ENCODE data around the gene GJD3.
"Not testable (repeated sequence)": the region's sequence is repeated elsewhere in the genome, so short reads cannot be mapped to it uniquely, and the experiment has no call there.

The GJD3 gene

DNA sequence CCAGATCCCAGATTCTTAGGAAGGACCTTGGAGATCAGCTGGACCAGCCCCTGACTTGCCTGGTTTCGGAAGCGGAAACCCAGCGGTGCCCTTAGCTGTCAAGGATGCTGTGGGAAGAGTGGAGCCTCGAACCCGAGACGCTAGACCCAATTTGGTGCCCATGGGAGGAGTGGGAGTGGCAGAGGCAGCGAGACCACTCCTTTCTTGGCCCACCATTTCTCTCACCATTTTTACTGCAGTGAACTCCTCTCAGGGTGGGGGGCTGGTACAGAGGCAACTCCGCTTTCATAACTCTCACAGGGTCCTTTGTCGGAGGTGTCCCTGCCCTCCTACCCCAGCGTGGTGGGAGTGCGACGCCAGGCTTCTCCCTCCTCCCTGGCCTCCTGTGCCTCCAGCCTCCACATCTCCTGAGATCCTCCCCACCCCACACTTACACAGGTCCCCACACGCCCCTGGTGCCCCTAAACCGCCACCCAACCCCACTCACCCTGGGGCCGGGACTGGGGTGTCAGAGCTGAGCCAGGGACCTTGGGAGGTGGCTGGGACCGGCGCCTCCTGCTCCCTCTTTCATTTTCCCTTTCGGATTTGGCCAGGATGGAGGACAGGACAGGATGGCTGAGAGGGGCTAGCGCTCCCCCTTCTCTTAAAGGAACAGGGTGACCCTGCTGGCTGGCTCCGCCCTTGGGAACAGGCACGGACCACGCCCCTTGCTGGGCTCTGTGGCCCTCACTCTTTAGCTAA, at the start of gene GJD3:
TSS of gene GJD3 (minus strand) at position 617 of the 741 bp plus-strand sequence. CDS start 922 bp downstream, outside the sequence.
- H3K4me3 Mint-ChIP-seq: peak within 1 kb of the TSS; percentile 68
- peaks cover 22% of the 10 kb centered on the region for H3K4me1 Mint-ChIP-seq

DNA sequence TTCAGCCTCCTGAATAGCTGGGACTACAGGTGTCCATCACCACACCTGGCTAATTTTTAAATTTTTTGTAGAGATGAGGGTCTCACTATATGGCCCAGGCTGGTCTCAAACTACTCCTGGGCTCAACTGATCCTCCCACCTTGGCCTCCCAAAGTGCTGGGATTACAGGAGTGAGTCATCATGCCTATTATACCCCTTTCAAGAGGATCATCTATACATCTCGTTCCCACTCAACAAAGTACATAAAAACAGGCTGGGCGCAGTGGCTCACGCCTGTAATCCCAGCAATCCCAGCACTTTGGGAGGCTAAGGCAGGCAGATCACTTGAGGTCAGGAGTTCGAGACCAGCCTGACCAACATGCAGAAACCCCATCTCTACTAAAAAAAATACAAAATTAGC, 49.8 kb upstream of the GJD3 start:
- peaks cover 87% of the 10 kb centered on the region for H3K36me3 Mint-ChIP-seq
- DNase-seq (ENCODE audit: low spot score in 2 of 2); ATAC-seq; H3K9me3 Mint-ChIP-seq; H3K4me3 Mint-ChIP-seq; H3K27ac Mint-ChIP-seq; H3K4me1 Mint-ChIP-seq: not testable (repeated sequence)

More for the DNA sequence above, at the start of gene GJD3:
- DNase-seq (ENCODE audit: low spot score in 2 of 2) (no peak), ATAC-seq (no peak)
- peaks cover 13% of the 10 kb centered on the region for H3K36me3 Mint-ChIP-seq
- H3K9me3 Mint-ChIP-seq: no peaks in the 10 kb centered on the region
- no peak within 1 kb of the TSS for H3K27ac Mint-ChIP-seq

DNA sequence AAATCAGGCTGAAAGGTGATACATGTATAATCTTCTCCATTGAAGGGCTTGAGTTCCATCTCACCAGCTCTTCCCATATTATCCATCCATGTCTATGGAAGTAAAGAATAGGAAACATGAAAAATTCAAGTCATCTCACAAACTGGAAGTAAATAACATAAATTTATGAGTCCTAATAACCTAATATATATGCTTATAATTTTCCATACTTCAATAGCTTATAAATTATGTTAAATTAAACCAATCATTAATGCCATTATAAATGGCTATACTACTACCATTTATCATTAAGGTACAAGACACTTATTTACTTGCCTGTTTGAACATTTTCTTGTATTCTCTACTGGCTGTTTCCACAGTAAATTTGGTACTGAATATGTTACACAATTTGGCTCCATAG, 48.3 kb upstream of the GJD3 start:
- H3K4me3 Mint-ChIP-seq: no peak overlapping the region
- ATAC-seq (no peak), DNase-seq (ENCODE audit: low spot score in 2 of 2) (no peak)
- H3K27ac Mint-ChIP-seq: no peak overlapping the region
- H3K36me3 Mint-ChIP-seq: peaks cover 99% of the 10 kb centered on the region
- H3K4me1 Mint-ChIP-seq: peaks cover 3% of the 10 kb centered on the region
- H3K9me3 Mint-ChIP-seq: no peaks in the 10 kb centered on the region

- H3K4me3 Mint-ChIP-seq: no peak overlapping the region
- peaks cover 99% of the 10 kb centered on the region for H3K36me3 Mint-ChIP-seq
- ATAC-seq (no peak), DNase-seq (ENCODE audit: low spot score in 2 of 2) (no peak)
- H3K27ac Mint-ChIP-seq: no peak overlapping the region
- no peaks in the 10 kb centered on the region for H3K9me3 Mint-ChIP-seq
- H3K4me1 Mint-ChIP-seq: no peaks in the 10 kb centered on the region
These were observed 47.3 kb upstream of the GJD3 start for GRCh38 chr17:40411821-40412220.

DNA sequence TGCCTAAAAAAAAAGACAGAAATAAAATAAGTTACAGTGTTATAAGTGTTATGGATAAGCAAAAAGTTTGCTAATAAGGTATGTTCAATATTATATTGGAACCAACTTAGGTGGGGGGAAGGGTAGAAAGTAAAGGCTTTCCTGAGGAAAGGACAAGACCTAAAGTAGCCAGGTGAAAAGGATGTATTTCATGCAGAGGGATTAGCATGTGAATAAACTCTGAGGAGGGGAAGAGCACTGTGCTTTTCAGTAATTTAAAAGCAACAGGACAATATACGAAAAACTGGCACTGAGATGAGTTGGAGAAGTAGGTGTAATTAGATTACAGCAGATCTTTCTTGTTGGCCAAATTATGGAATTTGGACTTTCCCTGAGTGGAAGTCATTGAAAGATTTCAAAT, 45.5 kb upstream of the GJD3 start:
- H3K27ac Mint-ChIP-seq: no peak overlapping the region

DNA sequence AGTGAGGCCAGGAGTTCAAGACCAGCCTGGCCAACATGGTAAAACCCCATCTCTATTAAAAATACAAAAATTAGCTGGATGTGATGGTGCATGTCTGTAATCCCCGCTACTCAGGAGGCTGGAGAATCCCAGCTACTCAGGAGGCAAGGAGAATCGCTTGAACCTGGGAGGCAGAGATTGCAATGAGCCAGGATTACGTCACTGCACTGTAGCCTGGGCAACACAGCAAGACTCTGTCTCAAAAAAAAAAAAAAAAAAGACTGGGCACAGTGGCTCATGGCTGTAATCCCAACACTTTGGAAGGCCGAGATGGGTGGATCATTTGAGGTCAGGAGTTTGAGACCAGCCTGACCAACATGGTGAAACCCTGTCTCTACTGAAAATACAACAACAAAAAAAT, 45.0 kb upstream of the GJD3 start:
- peaks cover 100% of the 10 kb centered on the region for H3K36me3 Mint-ChIP-seq

More for the DNA sequence above, 45.5 kb upstream of the GJD3 start:
- Mint-ChIP-seq H3K36me3 (peaks cover 100% of the 10 kb centered on the region), H3K4me3 (no peak overlapping the region), H3K4me1 (no peaks in the 10 kb centered on the region), H3K9me3 (no peaks in the 10 kb centered on the region)
- DNase-seq (ENCODE audit: low spot score in 2 of 2): no peak
- no peak for ATAC-seq

DNA sequence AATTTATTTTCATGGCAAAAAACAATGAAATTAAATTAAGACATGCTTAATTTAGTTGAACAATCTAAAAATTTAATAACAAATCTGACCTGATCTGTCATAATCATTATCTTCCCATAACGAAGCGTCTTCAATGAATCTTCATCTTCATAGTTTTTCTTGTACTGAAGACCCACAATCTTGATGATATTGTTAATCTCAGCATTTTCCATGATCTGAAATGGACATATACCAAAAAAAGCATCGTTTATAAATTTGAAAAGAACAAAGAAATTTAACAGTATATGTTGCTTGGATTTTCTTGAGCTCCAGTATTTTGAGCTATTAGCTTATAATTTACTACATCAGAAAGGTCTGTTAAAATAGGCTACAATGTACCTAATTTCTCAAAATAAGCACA, 42.9 kb upstream of the GJD3 start:
- Mint-ChIP-seq H3K27ac (no peak overlapping the region), H3K4me1 (peaks cover 4% of the 10 kb centered on the region), H3K4me3 (no peak overlapping the region), H3K9me3 (no peaks in the 10 kb centered on the region), H3K36me3 (peaks cover 100% of the 10 kb centered on the region)
- ATAC-seq (no peak), DNase-seq (ENCODE audit: low spot score in 2 of 2) (no peak)

More for the DNA sequence above, 45.0 kb upstream of the GJD3 start:
- not testable (repeated sequence) for DNase-seq (ENCODE audit: low spot score in 2 of 2); H3K4me1 Mint-ChIP-seq; H3K4me3 Mint-ChIP-seq; H3K9me3 Mint-ChIP-seq; H3K27ac Mint-ChIP-seq; ATAC-seq

DNA sequence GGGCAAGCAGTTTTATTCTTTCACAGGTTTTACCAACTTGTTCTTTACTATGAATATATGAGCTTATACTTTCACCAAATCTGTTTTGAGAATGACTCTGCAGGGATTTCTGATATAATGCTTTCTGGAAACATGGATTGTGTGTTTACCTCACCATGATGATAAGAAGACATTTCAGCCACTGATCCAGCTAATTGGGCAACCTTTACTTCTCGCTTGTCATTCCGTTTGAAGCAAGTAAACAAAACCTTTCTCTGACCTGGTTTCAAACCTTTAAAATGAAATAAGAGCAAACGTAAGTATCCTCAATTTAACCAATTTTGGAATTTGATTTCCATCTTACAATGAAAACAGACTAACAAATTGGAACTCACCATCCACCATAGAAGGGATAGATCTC, 39.5 kb upstream of the GJD3 start:
- Mint-ChIP-seq H3K27ac (no peak overlapping the region), H3K9me3 (no peaks in the 10 kb centered on the region), H3K4me3 (no peak overlapping the region)

DNA sequence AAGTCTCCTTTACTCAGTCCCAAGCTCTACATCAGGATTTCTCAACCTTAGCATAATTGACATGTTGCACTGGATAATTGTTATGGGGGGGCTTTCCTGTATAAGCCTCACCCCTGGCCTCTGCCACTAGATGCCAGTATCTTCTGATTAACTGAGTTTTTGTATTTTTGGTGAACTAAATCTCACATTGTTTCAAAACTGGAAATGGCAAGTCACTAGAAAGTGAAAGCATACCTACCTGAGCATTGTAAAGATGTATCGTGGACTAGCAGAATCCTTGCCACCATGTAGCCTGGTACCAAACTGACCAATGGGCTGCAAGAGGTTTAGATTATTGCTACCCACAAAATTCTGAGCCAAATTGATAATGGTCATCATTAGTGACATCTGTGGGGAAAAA, 38.1 kb upstream of the GJD3 start:
- H3K27ac Mint-ChIP-seq: no peak overlapping the region
- ATAC-seq (no peak), DNase-seq (ENCODE audit: low spot score in 2 of 2) (no peak)
- H3K4me3 Mint-ChIP-seq: no peak overlapping the region
- peaks cover 11% of the 10 kb centered on the region for H3K4me1 Mint-ChIP-seq
- H3K36me3 Mint-ChIP-seq: peaks cover 100% of the 10 kb centered on the region
- H3K9me3 Mint-ChIP-seq: no peaks in the 10 kb centered on the region

More for the DNA sequence above, 39.5 kb upstream of the GJD3 start:
- ATAC-seq (no peak), DNase-seq (ENCODE audit: low spot score in 2 of 2) (no peak)
- H3K4me1 Mint-ChIP-seq: peaks cover 11% of the 10 kb centered on the region
- H3K36me3 Mint-ChIP-seq: peaks cover 100% of the 10 kb centered on the region

- H3K36me3 Mint-ChIP-seq: peaks cover 100% of the 10 kb centered on the region
- peak; percentile 53 for ATAC-seq
- no peaks in the 10 kb centered on the region for H3K9me3 Mint-ChIP-seq
- peaks cover 11% of the 10 kb centered on the region for H3K4me1 Mint-ChIP-seq
- H3K4me3 Mint-ChIP-seq: no peak overlapping the region
- no peak for DNase-seq (ENCODE audit: low spot score in 2 of 2)
- no peak overlapping the region for H3K27ac Mint-ChIP-seq
These were observed 34.6 kb upstream of the GJD3 start for GRCh38 chr17:40399185-40399584.

- H3K36me3 Mint-ChIP-seq: peaks cover 61% of the 10 kb centered on the region
- DNase-seq (ENCODE audit: low spot score in 2 of 2): peak in 1 of 2 donors; percentile 30
- H3K9me3 Mint-ChIP-seq, ATAC-seq, H3K4me3 Mint-ChIP-seq, H3K4me1 Mint-ChIP-seq, H3K27ac Mint-ChIP-seq: not testable (repeated sequence)
These were observed 22.0 kb upstream of the GJD3 start for GRCh38 chr17:40386555-40386954.

DNA sequence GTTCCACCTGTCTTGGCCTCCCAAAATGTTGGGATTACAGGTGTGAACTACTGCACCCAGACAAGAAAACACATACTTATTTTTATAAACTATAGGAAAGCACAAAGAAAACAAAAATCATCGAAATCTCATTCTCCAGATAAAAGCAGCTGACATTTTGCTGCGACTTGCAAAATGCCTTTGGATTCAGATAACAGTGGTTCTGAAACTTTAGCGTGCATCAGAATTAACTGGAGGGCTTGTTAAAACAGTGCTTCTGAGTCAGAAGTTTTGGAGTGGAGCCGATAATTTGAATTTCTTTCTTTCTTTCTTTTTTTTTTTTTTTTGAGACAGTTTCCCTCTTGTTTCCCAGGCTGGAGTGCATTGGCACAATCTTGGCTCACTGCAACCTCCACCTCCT, 17.7 kb upstream of the GJD3 start:
- Mint-ChIP-seq H3K9me3 (no peaks in the 10 kb centered on the region), H3K4me3 (no peak overlapping the region), H3K4me1 (no peaks in the 10 kb centered on the region), H3K27ac (no peak overlapping the region), H3K36me3 (peaks cover 18% of the 10 kb centered on the region)
- no peak for ATAC-seq
- no peak for DNase-seq (ENCODE audit: low spot score in 2 of 2)

- H3K4me3 Mint-ChIP-seq: no peak overlapping the region
- H3K36me3 Mint-ChIP-seq: no peaks in the 10 kb centered on the region
- DNase-seq (ENCODE audit: low spot score in 2 of 2) (no peak), ATAC-seq (no peak)
- H3K4me1 Mint-ChIP-seq: peaks cover 6% of the 10 kb centered on the region
- no peaks in the 10 kb centered on the region for H3K9me3 Mint-ChIP-seq
- no peak overlapping the region for H3K27ac Mint-ChIP-seq
These were observed 14.4 kb upstream of the GJD3 start for GRCh38 chr17:40378966-40379365.

DNA sequence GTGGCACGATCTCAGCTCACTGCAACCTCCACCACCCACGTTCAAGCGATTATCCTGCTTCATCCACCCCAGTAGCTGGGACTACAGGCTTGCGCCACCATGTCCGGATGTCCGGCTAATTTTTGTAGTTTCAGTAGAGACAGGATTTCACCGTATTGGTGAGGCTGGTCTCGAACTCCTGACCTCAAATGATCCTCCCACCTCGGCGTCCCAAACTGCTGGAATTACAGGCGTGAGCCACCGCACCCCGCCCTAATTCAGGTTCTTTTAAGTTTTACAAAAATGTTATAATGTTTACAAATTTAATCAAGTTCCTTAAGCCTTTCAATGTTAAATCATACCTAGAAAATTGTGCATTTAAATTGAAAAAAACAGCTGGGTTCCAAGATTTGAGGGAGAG, 13.3 kb upstream of the GJD3 start:
- H3K27ac Mint-ChIP-seq: no peak overlapping the region
- H3K4me3 Mint-ChIP-seq: no peak overlapping the region
- H3K4me1 Mint-ChIP-seq: peaks cover 18% of the 10 kb centered on the region
- no peaks in the 10 kb centered on the region for H3K36me3 Mint-ChIP-seq
- no peak for ATAC-seq
- no peak for DNase-seq (ENCODE audit: low spot score in 2 of 2)
- no peaks in the 10 kb centered on the region for H3K9me3 Mint-ChIP-seq

GRCh38 chr17:40376541-40376940, 12.0 kb upstream of the GJD3 start:
- H3K27ac Mint-ChIP-seq; H3K9me3 Mint-ChIP-seq; DNase-seq (ENCODE audit: low spot score in 2 of 2); H3K36me3 Mint-ChIP-seq; ATAC-seq: not testable (repeated sequence)
- H3K4me3 Mint-ChIP-seq: peak overlapping the region; percentile 20
- peaks cover 27% of the 10 kb centered on the region for H3K4me1 Mint-ChIP-seq

GRCh38 chr17:40375786-40376185, 11.2 kb upstream of the GJD3 start:
- not testable (repeated sequence) for H3K36me3 Mint-ChIP-seq; H3K27ac Mint-ChIP-seq; ATAC-seq; DNase-seq (ENCODE audit: low spot score in 2 of 2); H3K4me3 Mint-ChIP-seq; H3K9me3 Mint-ChIP-seq
- peaks cover 31% of the 10 kb centered on the region for H3K4me1 Mint-ChIP-seq
